Caco-2 (cell line): ENCODE measurements around the gene PHC3. TPM values are rescaled to one million over a fixed set of nuclear protein-coding genes. Genes with fewer than 3 reads are reported as not detected.

Experiments used
- BruUV-seq: library from RNA; stranded (reverse); fragments of 400-500 nt; replicated peaks from 2 replicates; lab custom pipeline; 2021; lab: Mats Ljungman, UMichigan
- CTCF ChIA-PET: fragments of 300-600 bp; sonication (Branson Sonifier 250); formaldehyde crosslinking; loops from one replicate; lab custom pipeline; 2022; ENCODE audit warnings: antibody characterized with exemption; lab: Charles Lee
- POLR2A ChIA-PET: fragments of 300-600 bp; sonication (Branson Sonifier 250); formaldehyde crosslinking; loops from one replicate; lab custom pipeline; 2022; ENCODE audit warnings: antibody characterized with exemption; lab: Charles Lee
- DNase-seq, 2 experiments: peaks; one replicate each; pipeline versions ENCODE4 v3.0.0 to v3.0.0-alpha.2; 2020 to 2022
- H3K27me3 ChIP-seq: replicated peaks from 2 replicates; pipeline ENCODE4 v1.6.0; 2011; ENCODE audit warnings: low read length; ENCODE audit not compliant: control insufficient read depth, insufficient read depth
- H3K36me3 ChIP-seq: 2 replicates; pipeline ENCODE4 v1.5.1; 2011; ENCODE audit warnings: low read length; ENCODE audit not compliant: control insufficient read depth, insufficient read depth
- H3K4me1 ChIP-seq: fragments of 250-450 bp; sonication (Bioruptor Pico); 2 replicates; pipeline ENCODE4 v1.5.1; 2020; ENCODE audit warnings: mild to moderate bottlenecking
- H3K4me3 ChIP-seq: 2 replicates; pipeline ENCODE4 v1.5.1; 2011; ENCODE audit warnings: low read depth, mild to moderate bottlenecking, control low read depth, low read length
- H3K9me3 ChIP-seq: fragments of 250-450 bp; sonication (Bioruptor Pico); 2 replicates; pipeline ENCODE4 v1.5.1; 2020; ENCODE audit warnings: mild to moderate bottlenecking, moderate library complexity
- H3K27ac Mint-ChIP-seq: one replicate; pipeline ENCODE4 v1.8.0; 2022; ENCODE audit warnings: mixed read lengths; ENCODE audit not compliant: unreplicated experiment
- H3K27me3 Mint-ChIP-seq: one replicate; pipeline ENCODE4 v1.8.0; 2022; ENCODE audit warnings: mixed read lengths; ENCODE audit not compliant: insufficient read depth, unreplicated experiment
- H3K36me3 Mint-ChIP-seq: one replicate; pipeline ENCODE4 v1.8.0; 2022; ENCODE audit warnings: mild to moderate bottlenecking, mixed read lengths; ENCODE audit not compliant: insufficient read depth, unreplicated experiment
- H3K4me1 Mint-ChIP-seq: one replicate; pipeline ENCODE4 v1.8.0; 2022; ENCODE audit warnings: low read depth, mixed read lengths; ENCODE audit not compliant: unreplicated experiment
- H3K4me3 Mint-ChIP-seq: one replicate; pipeline ENCODE4 v1.8.0; 2022; ENCODE audit warnings: mild to moderate bottlenecking, moderate library complexity, mixed read lengths; ENCODE audit not compliant: unreplicated experiment
- H3K9me3 Mint-ChIP-seq: one replicate; pipeline ENCODE4 v1.8.0; 2022; ENCODE audit warnings: mixed read lengths; ENCODE audit not compliant: unreplicated experiment
- CTCF ChIP-seq, 2 experiments: fragments of 200-600 bp in 1 of 2; IDR thresholded peaks; 1 replicate in 1 of 2; 2 replicates in 1 of 2; pipeline versions ENCODE4 v1.5.1 to v1.8.0; 2011 to 2022; ENCODE audit warnings: antibody characterized with exemption in 1 of 2, control low read depth in 1 of 2, inconsistent platforms in 1 of 2, low read depth in 1 of 2, low read length in 1 of 2, mild to moderate bottlenecking in 1 of 2, moderate library complexity in 1 of 2; ENCODE audit not compliant: insufficient read depth in 1 of 2, severe bottlenecking in 1 of 2, unreplicated experiment in 1 of 2
- intact Hi-C: fragments of 100-400 bp; cut with micrococcal nuclease; formaldehyde crosslinking; loops from one replicate; pipeline ENCODE4 v1.10.0; 2022; ENCODE audit not compliant: unreplicated experiment
- total RNA-seq: library from RNA; stranded (reverse); gene quantifications from 2 replicates; pipeline ENCODE4 v1.2.3, GENCODE V29; 2022

Gene PHC3
- total RNA-seq, 1 experiment from 2014 or later, result 29.8 TPM

DNA sequence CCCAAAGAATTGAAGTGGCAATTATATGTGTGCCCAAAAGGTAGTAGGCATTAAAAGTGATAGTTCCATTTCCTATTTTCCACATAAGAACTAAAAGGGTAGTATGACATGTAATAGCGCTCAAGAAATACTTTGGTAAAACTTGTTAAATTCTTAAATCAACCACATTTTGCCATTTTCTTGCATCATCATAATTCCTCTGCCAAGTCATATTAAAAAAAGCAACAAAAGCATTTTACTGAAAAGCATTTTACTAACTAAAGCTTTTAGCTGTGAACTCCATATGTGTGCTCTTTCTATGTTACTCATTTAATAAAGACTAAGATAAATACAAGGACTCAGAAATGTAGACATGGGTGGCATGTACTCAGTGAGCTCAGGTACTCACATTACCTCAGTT, 73.6 kb downstream of the PHC3 start:
- no peak for TF ChIP-seq CTCF (IDR thresholded peaks at IDR 0.05; ENCODE audit: insufficient read depth in 1 of 2, low read depth in 1 of 2, low read length in 1 of 2, severe bottlenecking in 1 of 2, unreplicated experiment in 1 of 2)
- no peaks in the 10 kb centered on the region for H3K27me3 ChIP-seq
- no peaks in the 10 kb centered on the region for H3K4me1 ChIP-seq
- no peaks in the 10 kb centered on the region for H3K4me1 Mint-ChIP-seq
- ChIA-PET POLR2A (no interaction called here), CTCF (no interaction called here)
- BruUV-seq, result no TSS peak
- no peaks in the 10 kb centered on the region for H3K9me3 Mint-ChIP-seq
- H3K27me3 Mint-ChIP-seq, result no peaks in the 10 kb centered on the region
- no peak overlapping the region for H3K4me3 Mint-ChIP-seq
- H3K27ac Mint-ChIP-seq, result no peak overlapping the region
- intact Hi-C loops, result no loop called here
- no peak overlapping the region for H3K4me3 ChIP-seq
- no peak for DNase-seq
- H3K36me3 ChIP-seq, result no peaks in the 10 kb centered on the region
- peaks cover 12% of the 10 kb centered on the region for H3K36me3 Mint-ChIP-seq
- H3K9me3 ChIP-seq, result no peaks in the 10 kb centered on the region

DNA sequence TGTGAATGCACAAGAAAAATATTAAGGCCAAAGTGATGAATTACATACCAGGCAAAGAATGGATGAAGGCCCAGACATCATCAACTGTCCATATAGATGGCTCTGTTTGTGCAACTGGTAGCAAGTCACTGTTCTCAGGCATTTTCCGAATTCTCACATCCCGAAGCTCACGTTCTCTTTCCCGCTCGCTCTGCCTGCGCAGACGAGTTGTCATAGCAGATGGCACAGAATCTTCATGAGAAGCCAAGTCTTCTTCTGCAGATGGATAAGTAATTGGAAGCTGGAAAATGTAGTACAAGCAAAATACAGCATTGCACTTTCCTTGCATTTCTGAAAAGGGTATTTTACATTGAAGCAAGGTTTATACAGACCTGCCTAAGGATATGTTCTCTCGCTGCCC, 79.1 kb downstream of the PHC3 start:
- no peaks in the 10 kb centered on the region for H3K4me1 Mint-ChIP-seq
- Histone ChIP-seq H3K36me3 (no peaks in the 10 kb centered on the region; the same call in 1 of the 2 replicates), H3K9me3 (no peaks in the 10 kb centered on the region), H3K4me1 (no peaks in the 10 kb centered on the region), H3K27me3 (no peaks in the 10 kb centered on the region), H3K4me3 (no peak overlapping the region)
- H3K9me3 Mint-ChIP-seq, result no peaks in the 10 kb centered on the region
- DNase-seq, result no peak
- intact Hi-C loops, result no loop called here
- no TSS peak for BruUV-seq
- no peaks in the 10 kb centered on the region for H3K27me3 Mint-ChIP-seq
- peaks cover 16% of the 10 kb centered on the region for H3K36me3 Mint-ChIP-seq
- no peak overlapping the region for H3K27ac Mint-ChIP-seq
- ChIA-PET POLR2A (no interaction called here), CTCF (no interaction called here)
- TF ChIP-seq CTCF (IDR thresholded peaks at IDR 0.05; ENCODE audit: insufficient read depth in 1 of 2, low read depth in 1 of 2, low read length in 1 of 2, severe bottlenecking in 1 of 2, unreplicated experiment in 1 of 2), result no peak
- no peak overlapping the region for H3K4me3 Mint-ChIP-seq

DNA sequence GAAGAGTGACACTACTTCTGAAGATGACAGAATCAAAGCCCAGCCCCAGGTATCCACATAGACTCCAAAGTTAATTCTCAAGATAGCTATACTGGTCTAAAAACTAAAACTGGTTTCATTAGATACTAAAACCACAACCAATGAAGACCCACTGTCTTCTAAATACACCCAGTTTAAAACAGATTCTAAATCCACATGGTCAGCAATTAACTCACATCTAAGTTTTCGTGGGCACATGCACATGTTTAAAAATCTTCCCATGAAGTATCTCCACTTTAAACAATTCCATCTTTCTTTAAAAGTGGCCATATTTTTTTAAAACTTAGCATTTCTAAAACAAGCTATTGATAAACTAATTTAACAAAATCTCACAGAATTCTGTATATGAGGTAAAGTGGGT, 80.6 kb downstream of the PHC3 start:
- no peak overlapping the region for H3K27ac Mint-ChIP-seq
- H3K27me3 Mint-ChIP-seq, result no peaks in the 10 kb centered on the region
- Histone ChIP-seq H3K4me3 (no peak overlapping the region), H3K4me1 (no peaks in the 10 kb centered on the region), H3K27me3 (no peaks in the 10 kb centered on the region), H3K9me3 (no peaks in the 10 kb centered on the region), H3K36me3 (no peaks in the 10 kb centered on the region; the same call in 1 of the 2 replicates)
- DNase-seq, result no peak
- H3K36me3 Mint-ChIP-seq, result peaks cover 21% of the 10 kb centered on the region
- no peaks in the 10 kb centered on the region for H3K4me1 Mint-ChIP-seq
- no peak overlapping the region for H3K4me3 Mint-ChIP-seq
- POLR2A ChIA-PET, result no interaction called here
- no peak for TF ChIP-seq CTCF (IDR thresholded peaks at IDR 0.05; ENCODE audit: insufficient read depth in 1 of 2, low read depth in 1 of 2, low read length in 1 of 2, severe bottlenecking in 1 of 2, unreplicated experiment in 1 of 2)
- CTCF ChIA-PET, result no interaction called here
- no TSS peak for BruUV-seq
- intact Hi-C loops, result no loop called here
- H3K9me3 Mint-ChIP-seq, result no peaks in the 10 kb centered on the region
